ENCODE measurements around the gene CDON.
"Not testable (repeated sequence)": the region's sequence is repeated elsewhere in the genome, so short reads cannot be mapped to it uniquely, and the experiment has no call there.

The CDON gene

DNA sequence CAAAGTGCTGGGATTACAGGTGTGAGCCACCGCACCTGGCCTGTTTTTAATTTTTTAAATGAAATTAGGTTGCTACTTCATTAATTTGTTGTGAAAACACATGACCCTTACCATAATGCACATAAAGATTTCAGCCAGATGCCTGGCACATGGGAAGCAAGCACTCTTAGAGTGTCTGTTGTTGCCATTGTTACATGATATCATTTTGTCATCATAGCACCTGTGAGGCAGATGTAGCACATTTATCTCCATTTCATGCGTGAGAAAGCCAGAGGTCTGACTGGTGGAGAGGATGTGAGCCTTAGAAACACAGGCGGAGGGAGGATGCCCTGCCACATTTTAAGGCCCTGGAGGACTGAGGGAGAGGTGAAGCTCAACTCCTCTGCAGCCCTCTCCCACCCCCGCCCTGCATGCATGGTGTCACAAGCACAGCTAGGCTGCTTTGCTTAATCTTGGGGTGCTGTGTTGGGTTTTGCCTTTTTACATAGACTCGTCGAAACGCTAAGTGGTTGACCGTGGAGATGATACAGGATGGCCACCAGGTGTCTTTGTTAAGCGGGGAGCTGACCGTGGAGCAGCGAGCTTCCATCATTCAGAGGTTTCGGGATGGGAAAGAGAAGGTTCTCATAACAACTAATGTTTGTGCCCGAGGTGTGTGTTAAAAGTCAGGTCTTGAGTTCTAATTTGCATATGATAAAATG is 144.4 kb downstream of the CDON start:
- no peak for DNase-seq

DNA sequence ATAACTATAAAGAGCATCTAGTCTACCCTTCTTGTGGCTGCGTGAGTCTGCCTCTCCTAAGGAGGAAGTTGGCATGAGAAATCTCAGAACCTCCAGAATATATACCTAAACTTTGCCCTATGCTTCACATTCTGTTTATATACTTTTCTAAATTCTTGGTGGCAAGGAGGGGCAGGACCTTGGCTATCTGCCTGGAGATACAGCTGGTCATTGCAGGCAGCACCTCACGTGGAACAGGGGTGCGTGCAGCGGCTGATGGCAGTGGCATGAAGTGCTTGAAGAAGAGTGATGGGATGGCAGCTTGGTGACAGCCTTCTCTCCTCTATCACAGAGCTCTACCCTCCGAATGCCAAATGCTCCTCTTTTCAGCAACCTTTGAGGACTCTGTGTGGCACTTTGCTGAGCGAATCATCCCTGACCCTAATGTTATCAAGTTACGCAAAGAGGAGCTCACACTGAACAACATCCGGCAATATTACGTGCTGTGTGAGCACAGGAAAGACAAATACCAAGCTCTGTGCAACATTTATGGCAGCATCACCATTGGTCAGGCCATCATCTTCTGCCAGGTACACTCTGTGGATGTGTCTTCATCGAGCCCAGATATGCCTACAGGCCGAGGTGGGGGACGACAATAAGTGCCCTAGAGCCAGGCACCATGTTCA is 145.9 kb downstream of the CDON start:
- no peak for DNase-seq

DNA sequence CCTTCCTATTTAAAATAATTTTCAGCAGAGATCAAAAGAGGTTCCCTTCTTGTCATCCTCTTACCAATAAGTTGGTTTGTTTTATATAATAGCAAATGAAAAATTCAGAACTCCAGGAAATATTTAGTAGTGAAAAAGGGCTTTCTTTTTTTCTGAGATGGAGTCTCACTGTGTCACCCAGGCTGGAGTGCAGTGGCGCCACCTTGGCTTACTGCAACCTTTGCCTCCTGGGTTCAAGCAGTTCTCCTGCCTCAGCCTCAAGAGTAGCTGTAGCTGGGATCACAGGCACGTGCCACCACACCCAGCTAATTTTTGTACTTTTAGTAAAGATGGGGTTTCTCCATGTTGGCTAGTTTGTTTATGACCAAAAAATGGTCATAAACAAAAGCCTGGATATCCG is 148.1 kb downstream of the CDON start:
- not testable (repeated sequence) for DNase-seq

DNA sequence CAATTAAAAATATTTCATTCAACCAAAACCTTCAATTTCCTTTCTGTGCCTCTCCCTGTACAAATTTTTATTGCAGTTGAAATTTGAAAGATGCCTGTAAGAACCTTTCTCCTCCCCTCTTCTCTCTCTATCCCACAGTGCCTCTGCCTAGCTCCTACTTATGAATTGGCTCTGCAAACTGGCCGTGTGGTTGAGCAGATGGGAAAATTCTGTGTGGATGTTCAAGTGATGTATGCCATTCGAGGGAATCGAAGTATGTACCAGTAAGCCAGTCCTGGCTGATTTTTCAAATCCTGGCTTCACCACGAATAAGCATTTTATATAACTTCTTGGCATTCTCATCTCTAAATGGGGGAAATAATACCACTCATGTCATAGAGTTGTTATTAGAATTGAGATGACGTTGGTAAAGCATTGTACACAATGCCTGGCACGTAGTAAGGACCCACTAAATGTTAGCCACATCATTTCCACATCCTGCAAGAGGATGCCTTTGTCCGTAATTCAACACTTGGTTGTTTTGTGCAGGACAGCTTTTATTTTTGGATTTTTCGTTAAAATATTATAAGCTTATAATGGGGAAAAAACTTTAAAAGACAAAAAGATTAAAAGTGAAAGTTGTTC is 152.3 kb downstream of the CDON start:
- no peak for DNase-seq

Measured in stimulated activated CD8-positive, alpha-beta memory T cell treated with anti-CD3 and anti-CD28 coated beads, Interleukin-4, amount 100 ng/mL, for 48 hours (primary cell).